Measurements from ENCODE around the gene NOL8. TPM values are rescaled to one million over a fixed set of nuclear protein-coding genes. Genes with fewer than 3 reads are reported as not detected.
A peak's percentile ranks its signal among the peaks of the same experiment; 100 is the strongest.

NOL8 gene
- total RNA-seq, 1 experiment from 2014 or later = 41.8 TPM

GRCh38 chr9:92312887-92313623 is 12.1 kb downstream of the NOL8 start:
- intact Hi-C loops (cut with micrococcal nuclease) = no loop called here
- H3K9me3 Mint-ChIP-seq (ENCODE audit: unreplicated experiment) = no peaks in the 10 kb centered on the region

GRCh38 chr9:92310562-92310961 is 14.6 kb downstream of the NOL8 start:
- no peak for DNase-seq (ENCODE audit: unreplicated experiment)
- no peaks in the 10 kb centered on the region for H3K9me3 Mint-ChIP-seq (ENCODE audit: unreplicated experiment)

More at GRCh38 chr9:92312887-92313623, 12.1 kb downstream of the NOL8 start:
- CTCF ChIA-PET = interaction anchor here (0.7 to 1.9 kb wide), 4 partner anchors 11 to 174 kb away, joined by 3 to 8 read pairs (median 4); no protein-coding TSS in a partner anchor
- peak; percentile 38 for DNase-seq (ENCODE audit: unreplicated experiment)
- POLR2A ChIA-PET = interaction anchor here (0.7 to 5.2 kb wide), 6 partner anchors 11 to 75 kb away, joined by 3 to 40 read pairs (median 4); partner anchors contain the start of genes CENPP and NOL8
- peaks cover 13% of the 10 kb centered on the region for H3K4me1 Mint-ChIP-seq (ENCODE audit: insufficient read depth, unreplicated experiment)
- no peaks in the 10 kb centered on the region for H3K27me3 Mint-ChIP-seq (ENCODE audit: insufficient read depth, unreplicated experiment)
- H3K36me3 Mint-ChIP-seq (ENCODE audit: insufficient read depth, unreplicated experiment) = peaks cover 90% of the 10 kb centered on the region
- BruUV-seq (replicated peaks) = no TSS peak
- H3K27ac Mint-ChIP-seq (ENCODE audit: low read depth, unreplicated experiment) = peak overlapping the region; percentile 80
- TF ChIP-seq, protein P1, sequence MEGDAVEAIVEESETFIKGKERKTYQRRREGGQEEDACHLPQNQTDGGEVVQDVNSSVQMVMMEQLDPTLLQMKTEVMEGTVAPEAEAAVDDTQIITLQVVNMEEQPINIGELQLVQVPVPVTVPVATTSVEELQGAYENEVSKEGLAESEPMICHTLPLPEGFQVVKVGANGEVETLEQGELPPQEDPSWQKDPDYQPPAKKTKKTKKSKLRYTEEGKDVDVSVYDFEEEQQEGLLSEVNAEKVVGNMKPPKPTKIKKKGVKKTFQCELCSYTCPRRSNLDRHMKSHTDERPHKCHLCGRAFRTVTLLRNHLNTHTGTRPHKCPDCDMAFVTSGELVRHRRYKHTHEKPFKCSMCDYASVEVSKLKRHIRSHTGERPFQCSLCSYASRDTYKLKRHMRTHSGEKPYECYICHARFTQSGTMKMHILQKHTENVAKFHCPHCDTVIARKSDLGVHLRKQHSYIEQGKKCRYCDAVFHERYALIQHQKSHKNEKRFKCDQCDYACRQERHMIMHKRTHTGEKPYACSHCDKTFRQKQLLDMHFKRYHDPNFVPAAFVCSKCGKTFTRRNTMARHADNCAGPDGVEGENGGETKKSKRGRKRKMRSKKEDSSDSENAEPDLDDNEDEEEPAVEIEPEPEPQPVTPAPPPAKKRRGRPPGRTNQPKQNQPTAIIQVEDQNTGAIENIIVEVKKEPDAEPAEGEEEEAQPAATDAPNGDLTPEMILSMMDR (IDR thresholded peaks at IDR 0.05; ENCODE audit: unreplicated experiment) = no peak
- no peak overlapping the region for H3K4me3 Mint-ChIP-seq (ENCODE audit: unreplicated experiment)

GRCh38 chr9:92308893-92309292 is 16.3 kb downstream of the NOL8 start:
- Mint-ChIP-seq H3K27me3 (ENCODE audit: insufficient read depth, unreplicated experiment) (no peaks in the 10 kb centered on the region), H3K4me1 (ENCODE audit: insufficient read depth, unreplicated experiment) (peaks cover 13% of the 10 kb centered on the region), H3K9me3 (ENCODE audit: unreplicated experiment) (no peaks in the 10 kb centered on the region), H3K27ac (ENCODE audit: low read depth, unreplicated experiment) (no peak overlapping the region), H3K36me3 (ENCODE audit: insufficient read depth, unreplicated experiment) (peaks cover 97% of the 10 kb centered on the region), H3K4me3 (ENCODE audit: unreplicated experiment) (no peak overlapping the region)
- DNase-seq (ENCODE audit: unreplicated experiment) = no peak
- no TSS peak for BruUV-seq (replicated peaks)
- TF ChIP-seq, protein P1 (IDR thresholded peaks at IDR 0.05; ENCODE audit: unreplicated experiment) = no peak
- ChIA-PET POLR2A (interaction anchor here (2.6 to 3.0 kb wide), 2 partner anchors 14 to 16 kb away, joined by 12 read pairs; partner anchors contain the start of genes CENPP and NOL8), CTCF (interaction anchor here (0.6 to 1.6 kb wide), 4 partner anchors 19 to 483 kb away, joined by 3 to 5 read pairs (median 4); no protein-coding TSS in a partner anchor)
- intact Hi-C loops (cut with micrococcal nuclease) = no loop called here

More at GRCh38 chr9:92310562-92310961, 14.6 kb downstream of the NOL8 start:
- ChIA-PET CTCF (no interaction called here), POLR2A (interaction anchor here (1.3 to 2.6 kb wide), 2 partner anchors 9 to 15 kb away, joined by 3 to 12 read pairs; partner anchors contain the start of genes CENPP and NOL8)
- Mint-ChIP-seq H3K4me1 (ENCODE audit: insufficient read depth, unreplicated experiment) (peaks cover 13% of the 10 kb centered on the region), H3K27me3 (ENCODE audit: insufficient read depth, unreplicated experiment) (no peaks in the 10 kb centered on the region), H3K27ac (ENCODE audit: low read depth, unreplicated experiment) (no peak overlapping the region), H3K36me3 (ENCODE audit: insufficient read depth, unreplicated experiment) (peaks cover 89% of the 10 kb centered on the region), H3K4me3 (ENCODE audit: unreplicated experiment) (no peak overlapping the region)
- intact Hi-C loops (cut with micrococcal nuclease) = no loop called here
- BruUV-seq (replicated peaks) = no TSS peak
- TF ChIP-seq, protein P1 (IDR thresholded peaks at IDR 0.05; ENCODE audit: unreplicated experiment) = no peak

- CTCF ChIA-PET = no interaction called here
- H3K4me3 Mint-ChIP-seq (ENCODE audit: unreplicated experiment) = no peak overlapping the region
Measured at GRCh38 chr9:92300936-92301335, 24.2 kb downstream of the NOL8 start.

More at GRCh38 chr9:92300936-92301335, 24.2 kb downstream of the NOL8 start:
- no TSS peak for BruUV-seq (replicated peaks)
- peaks cover 95% of the 10 kb centered on the region for H3K36me3 Mint-ChIP-seq (ENCODE audit: insufficient read depth, unreplicated experiment)
- POLR2A ChIA-PET = interaction anchor here (0.9 to 5.3 kb wide), 5 partner anchors 10 to 24 kb away, joined by 3 to 27 read pairs (median 5); partner anchors contain the start of genes CENPP and NOL8
- peaks cover 2% of the 10 kb centered on the region for H3K4me1 Mint-ChIP-seq (ENCODE audit: insufficient read depth, unreplicated experiment)
- no peaks in the 10 kb centered on the region for H3K27me3 Mint-ChIP-seq (ENCODE audit: insufficient read depth, unreplicated experiment)
- intact Hi-C loops (cut with micrococcal nuclease) = no loop called here
- H3K27ac Mint-ChIP-seq (ENCODE audit: low read depth, unreplicated experiment) = no peak overlapping the region
- no peaks in the 10 kb centered on the region for H3K9me3 Mint-ChIP-seq (ENCODE audit: unreplicated experiment)
- DNase-seq (ENCODE audit: unreplicated experiment) = no peak
- TF ChIP-seq, protein P1 (IDR thresholded peaks at IDR 0.05; ENCODE audit: unreplicated experiment) = no peak
